ENCODE measurements around the gene NR2C2.

GRCh38 chr3:14926592-14926991, 20.8 kb upstream of the NR2C2 start:
- TF ChIP-seq GABPA (IDR thresholded peaks at IDR 0.05; ENCODE audit: low read depth), result no peak
- no peak for TF ChIP-seq CTCF (IDR thresholded peaks at IDR 0.05; ENCODE audit: insufficient read depth, low read length)
- no peak for TF ChIP-seq POLR2AphosphoS5 (IDR thresholded peaks at IDR 0.05; ENCODE audit: low read depth)
- no peak for TF ChIP-seq REST (IDR thresholded peaks at IDR 0.05; ENCODE audit: insufficient replicate concordance, low read depth)
- TF ChIP-seq SPI1 (IDR thresholded peaks at IDR 0.05; ENCODE audit: borderline replicate concordance, low read depth), result no peak
